ENCODE measurements around the gene MTUS2.

Gene MTUS2
- 0.15 to 1.9 (median 1.2) reads per million in 4 donors for total RNA-seq

GRCh38 chr13:28820099-28821051 is at the start of gene MTUS2:
TSS of gene MTUS2 (plus strand) at chr13:28820339.
- no peak for DNase-seq

- DNase-seq: no peak
These were observed 41.6 kb upstream of the MTUS2 start for GRCh38 chr13:28778308-28779215.

GRCh38 chr13:28792992-28793391 is 27.1 kb upstream of the MTUS2 start:
- no peak for DNase-seq

GRCh38 chr13:28794396-28794795 is 25.7 kb upstream of the MTUS2 start:
- no peak for DNase-seq

- no peak for DNase-seq
These were observed 23.2 kb upstream of the MTUS2 start for GRCh38 chr13:28796938-28797257.

GRCh38 chr13:28805193-28805819 is 14.8 kb upstream of the MTUS2 start:
- peak in 1 of 5 donors; percentile 6 for DNase-seq

- DNase-seq: no peak
These were observed 2.9 kb upstream of the MTUS2 start for GRCh38 chr13:28817204-28817603.

GRCh38 chr13:28819046-28819730 is 951 bp upstream of the MTUS2 start:
- no peak for DNase-seq

GRCh38 chr13:28819735-28820098 is 422 bp upstream of the MTUS2 start:
- DNase-seq: peak in 4 of 5 donors; percentile 5 to 42 (median 26)

- no peak for DNase-seq
These were observed 2.0 kb downstream of the MTUS2 start for GRCh38 chr13:28822151-28822550.

- no peak for DNase-seq
These were observed 2.7 kb downstream of the MTUS2 start for GRCh38 chr13:28822801-28823200.

GRCh38 chr13:28825379-28825778 is 5.2 kb downstream of the MTUS2 start:
- no peak for DNase-seq

- DNase-seq: no peak
These were observed 6.2 kb downstream of the MTUS2 start for GRCh38 chr13:28826368-28826767.

- DNase-seq: no peak
These were observed 10.4 kb downstream of the MTUS2 start for GRCh38 chr13:28830580-28830979.

- no peak for DNase-seq
These were observed 11.0 kb downstream of the MTUS2 start for GRCh38 chr13:28831117-28831516.

- no peak for DNase-seq
These were observed 17.0 kb downstream of the MTUS2 start for GRCh38 chr13:28837111-28837510.

GRCh38 chr13:28843639-28844038 is 23.5 kb downstream of the MTUS2 start:
- DNase-seq: no peak

- DNase-seq: no peak
These were observed 29.3 kb downstream of the MTUS2 start for GRCh38 chr13:28849441-28849840.

- DNase-seq: no peak
These were observed 30.1 kb downstream of the MTUS2 start for GRCh38 chr13:28850226-28850625.

- DNase-seq: no peak
These were observed 31.3 kb downstream of the MTUS2 start for GRCh38 chr13:28851422-28851821.

GRCh38 chr13:28854657-28855056 is 34.5 kb downstream of the MTUS2 start:
- no peak for DNase-seq

GRCh38 chr13:28856287-28856686 is 36.1 kb downstream of the MTUS2 start:
- DNase-seq: no peak

GRCh38 chr13:28859069-28859468 is 38.9 kb downstream of the MTUS2 start:
- DNase-seq: no peak

Measured in T-helper 1 cell (primary cell).